ENCODE results near the gene OSBPL6. TPM values are rescaled to one million over a fixed set of nuclear protein-coding genes. Genes with fewer than 3 reads are reported as not detected.

Gene OSBPL6
- total and polyA plus RNA-seq, 2 donors (not counting 1 experiment from before 2014, with no cell fraction given) = 0.06 TPM; not detected in 1

DNA sequence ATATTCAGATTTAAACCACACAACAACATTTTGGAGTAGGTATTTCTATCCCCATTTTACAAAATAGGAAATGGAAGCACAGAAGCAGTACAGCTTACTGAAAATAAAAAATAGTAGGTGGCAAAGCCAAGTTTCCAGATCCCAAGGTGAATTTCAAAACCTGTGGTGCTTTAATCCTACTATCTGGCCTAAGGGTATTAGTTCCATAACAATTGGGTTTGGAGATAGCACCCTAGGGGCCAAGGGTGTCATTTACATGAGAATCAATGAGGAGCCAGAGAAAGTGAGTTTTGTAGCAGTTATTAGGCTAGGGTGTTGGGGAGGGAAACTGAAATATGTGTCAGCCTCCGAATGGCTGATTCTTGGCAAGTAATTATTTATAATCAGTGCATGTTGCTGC lies 24.9 kb downstream of the OSBPL6 start:
- Histone ChIP-seq H3K79me2 (ENCODE audit: control insufficient read depth, insufficient read depth, low read length) (no peaks in the 10 kb centered on the region), H3K27me3 (replicated peaks in 1 of 4; ENCODE audit: control extremely low read depth in 1 of 4, control insufficient read depth in 3 of 4, insufficient read depth in 4 of 4, low read length in 3 of 4) (peaks cover 0 to 8% (median 3%) of the 10 kb centered on the region in 4 experiments), H2AFZ (ENCODE audit: insufficient read depth, low read depth, low read length, poor library complexity, severe bottlenecking) (no peak overlapping the region), H3K4me3 (ENCODE audit: control extremely low read depth in 1 of 5, extremely low read depth in 1 of 5, insufficient read depth in 1 of 5, low read depth in 2 of 5, low read length in 4 of 5) (no peak overlapping the region), H3K4me1 (ENCODE audit: control insufficient read depth in 2 of 2, insufficient read depth in 2 of 2, low read length in 2 of 2) (no peaks in the 10 kb centered on the region), H3K9me3 (ENCODE audit: control extremely low read depth in 1 of 3, control insufficient read depth in 2 of 3, insufficient read depth in 1 of 3, low read length in 2 of 3) (no peaks in the 10 kb centered on the region), H4K20me1 (ENCODE audit: control insufficient read depth, insufficient read depth, low read length, poor library complexity, severe bottlenecking) (no peaks in the 10 kb centered on the region), H3K4me2 (replicated peaks; ENCODE audit: low read depth, low read length, poor library complexity, severe bottlenecking) (no peak overlapping the region), H3K27ac (ENCODE audit: low read length in 2 of 2) (no peak overlapping the region), H3K9ac (ENCODE audit: low read length) (no peak overlapping the region), H3K36me3 (replicated peaks in 1 of 2; ENCODE audit: control extremely low read depth in 1 of 2, control insufficient read depth in 1 of 2, extremely low read depth in 1 of 2, insufficient read depth in 2 of 2, low read length in 1 of 2) (no peaks in the 10 kb centered on the region)
- Mint-ChIP-seq H3K4me1 (no peaks in the 10 kb centered on the region), H3K9me3 (ENCODE audit: insufficient read depth) (no peaks in the 10 kb centered on the region), H3K4me3 (no peak overlapping the region), H3K27ac (no peak overlapping the region), H3K27me3 (peaks cover 37% of the 10 kb centered on the region)
- intact Hi-C loops (cut with micrococcal nuclease) = no loop called here
- ATAC-seq (ENCODE audit: low read depth) = no peak
- POLR2A ChIA-PET = no interaction called here
- WGBS (ENCODE audit: insufficient coverage) = 20% methylated on average over 1 of the region's 1 CpG
- DNase-seq = no peak
- CTCF ChIA-PET = no interaction called here
- TF ChIP-seq, protein P1, sequence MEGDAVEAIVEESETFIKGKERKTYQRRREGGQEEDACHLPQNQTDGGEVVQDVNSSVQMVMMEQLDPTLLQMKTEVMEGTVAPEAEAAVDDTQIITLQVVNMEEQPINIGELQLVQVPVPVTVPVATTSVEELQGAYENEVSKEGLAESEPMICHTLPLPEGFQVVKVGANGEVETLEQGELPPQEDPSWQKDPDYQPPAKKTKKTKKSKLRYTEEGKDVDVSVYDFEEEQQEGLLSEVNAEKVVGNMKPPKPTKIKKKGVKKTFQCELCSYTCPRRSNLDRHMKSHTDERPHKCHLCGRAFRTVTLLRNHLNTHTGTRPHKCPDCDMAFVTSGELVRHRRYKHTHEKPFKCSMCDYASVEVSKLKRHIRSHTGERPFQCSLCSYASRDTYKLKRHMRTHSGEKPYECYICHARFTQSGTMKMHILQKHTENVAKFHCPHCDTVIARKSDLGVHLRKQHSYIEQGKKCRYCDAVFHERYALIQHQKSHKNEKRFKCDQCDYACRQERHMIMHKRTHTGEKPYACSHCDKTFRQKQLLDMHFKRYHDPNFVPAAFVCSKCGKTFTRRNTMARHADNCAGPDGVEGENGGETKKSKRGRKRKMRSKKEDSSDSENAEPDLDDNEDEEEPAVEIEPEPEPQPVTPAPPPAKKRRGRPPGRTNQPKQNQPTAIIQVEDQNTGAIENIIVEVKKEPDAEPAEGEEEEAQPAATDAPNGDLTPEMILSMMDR (IDR thresholded peaks at IDR 0.05) = no peak
- no peak for TF ChIP-seq EZH2 (IDR thresholded peaks at IDR 0.05; ENCODE audit: borderline replicate concordance, insufficient read depth, low read depth, low read length, poor library complexity, severe bottlenecking)

DNA sequence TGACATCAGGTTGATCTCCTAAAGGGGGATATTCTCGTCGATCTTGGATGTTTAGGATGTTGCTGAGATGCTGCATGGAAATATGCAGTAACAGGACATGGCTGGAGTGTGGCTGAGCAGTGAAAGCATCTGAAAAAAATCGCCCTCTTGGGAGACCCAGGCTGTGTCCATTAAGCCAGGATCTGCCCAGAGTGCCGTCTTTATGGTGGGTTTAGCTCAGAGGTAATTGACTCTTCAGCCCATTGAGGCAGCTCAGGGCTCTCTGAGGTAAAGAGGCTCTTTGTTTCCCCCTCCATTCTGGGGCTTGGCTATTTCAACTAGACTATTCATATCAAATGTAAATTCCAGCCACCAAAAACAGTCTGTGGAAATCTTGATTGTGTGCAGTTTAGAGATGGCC lies 26.5 kb downstream of the OSBPL6 start:
- Histone ChIP-seq H3K27ac (ENCODE audit: low read length in 2 of 2) (no peak overlapping the region), H3K4me3 (ENCODE audit: control extremely low read depth in 1 of 5, extremely low read depth in 1 of 5, insufficient read depth in 1 of 5, low read depth in 2 of 5, low read length in 4 of 5) (no peak overlapping the region), H3K9me3 (ENCODE audit: control extremely low read depth in 1 of 3, control insufficient read depth in 2 of 3, insufficient read depth in 1 of 3, low read length in 2 of 3) (no peaks in the 10 kb centered on the region), H3K79me2 (ENCODE audit: control insufficient read depth, insufficient read depth, low read length) (no peaks in the 10 kb centered on the region), H3K27me3 (replicated peaks in 1 of 4; ENCODE audit: control extremely low read depth in 1 of 4, control insufficient read depth in 3 of 4, insufficient read depth in 4 of 4, low read length in 3 of 4) (peaks cover 0 to 13% (median 3%) of the 10 kb centered on the region in 4 experiments), H3K36me3 (replicated peaks in 1 of 2; ENCODE audit: control extremely low read depth in 1 of 2, control insufficient read depth in 1 of 2, extremely low read depth in 1 of 2, insufficient read depth in 2 of 2, low read length in 1 of 2) (no peaks in the 10 kb centered on the region), H3K4me1 (ENCODE audit: control insufficient read depth in 2 of 2, insufficient read depth in 2 of 2, low read length in 2 of 2) (no peaks in the 10 kb centered on the region), H4K20me1 (ENCODE audit: control insufficient read depth, insufficient read depth, low read length, poor library complexity, severe bottlenecking) (no peaks in the 10 kb centered on the region), H3K4me2 (replicated peaks; ENCODE audit: low read depth, low read length, poor library complexity, severe bottlenecking) (no peak overlapping the region), H2AFZ (ENCODE audit: insufficient read depth, low read depth, low read length, poor library complexity, severe bottlenecking) (no peak overlapping the region), H3K9ac (ENCODE audit: low read length) (no peak overlapping the region)
- WGBS (ENCODE audit: insufficient coverage) = 67% methylated on average over 1 of the region's 4 CpGs
- Mint-ChIP-seq H3K4me1 (no peaks in the 10 kb centered on the region), H3K4me3 (no peak overlapping the region), H3K27ac (no peak overlapping the region), H3K27me3 (peaks cover 39% of the 10 kb centered on the region), H3K9me3 (ENCODE audit: insufficient read depth) (no peaks in the 10 kb centered on the region)
- POLR2A ChIA-PET = no interaction called here
- ATAC-seq (ENCODE audit: low read depth) (no peak), DNase-seq (no peak)
- TF ChIP-seq, protein P1 (IDR thresholded peaks at IDR 0.05) = no peak
- no peak for TF ChIP-seq EZH2 (IDR thresholded peaks at IDR 0.05; ENCODE audit: borderline replicate concordance, insufficient read depth, low read depth, low read length, poor library complexity, severe bottlenecking)
- CTCF ChIA-PET = no interaction called here
- intact Hi-C loops (cut with micrococcal nuclease) = no loop called here
